ENCODE measurements around the gene SLC16A11. TPM values are rescaled to one million over a fixed set of nuclear protein-coding genes. Genes with fewer than 3 reads are reported as not detected.

Gene SLC16A11
- total RNA-seq, 2 donors from 2014 or later: 0.24 to 0.44 TPM

DNA sequence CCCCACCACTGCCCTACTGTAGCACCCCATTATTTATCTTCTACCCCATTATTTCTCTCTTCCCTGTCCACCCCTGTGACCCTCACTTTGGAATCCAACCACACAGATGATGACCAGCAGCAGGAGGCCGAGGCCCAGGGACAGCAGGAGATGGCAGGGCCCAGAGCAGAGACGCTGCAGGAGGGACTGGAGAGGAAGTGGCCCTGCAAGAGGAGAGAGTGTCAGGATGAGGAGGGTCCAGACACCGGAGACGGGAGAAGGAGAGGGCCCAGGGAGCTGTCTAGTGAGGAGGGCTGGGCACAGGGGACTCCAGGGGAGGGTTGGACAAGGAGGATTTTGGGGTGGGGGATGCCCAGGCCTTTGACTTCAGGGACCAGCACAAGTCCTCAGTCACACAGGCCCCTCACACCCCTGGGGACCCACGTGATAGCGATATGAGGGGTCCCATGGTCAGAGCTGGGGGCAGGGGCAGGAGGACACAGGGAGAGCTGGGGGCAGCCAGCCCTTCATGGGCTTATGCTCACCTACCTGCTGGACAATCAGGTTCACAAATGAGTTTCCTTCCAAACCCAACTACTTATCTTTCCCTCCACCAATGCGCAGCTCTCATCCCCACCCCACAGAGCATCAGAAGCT lies 34.1 kb upstream of the SLC16A11 start:
- Histone ChIP-seq H3K4me1 (ENCODE audit: control insufficient read depth, insufficient read depth, low read length) (no peaks in the 10 kb centered on the region), H3K27ac (ENCODE audit: low read depth, low read length) (no peak overlapping the region), H3K9ac (ENCODE audit: extremely low read depth, low read length, poor library complexity, severe bottlenecking) (no peak overlapping the region), H3K36me3 (ENCODE audit: control insufficient read depth, insufficient read depth, low read length) (no peaks in the 10 kb centered on the region), H3K27me3 (ENCODE audit: control insufficient read depth, insufficient read depth, low read length, poor library complexity, severe bottlenecking) (no peaks in the 10 kb centered on the region), H3K9me3 (ENCODE audit: control insufficient read depth, low read length) (no peaks in the 10 kb centered on the region), H3K4me3 (ENCODE audit: low read length) (no peak overlapping the region)
- no peak for DNase-seq
- Mint-ChIP-seq H3K36me3 (ENCODE audit: low read depth) (no peaks in the 10 kb centered on the region), H3K27me3 (ENCODE audit: insufficient read depth) (peaks cover 6% of the 10 kb centered on the region), H3K4me3 (no peak overlapping the region), H3K27ac (no peak overlapping the region), H3K4me1 (no peaks in the 10 kb centered on the region), H3K9me3 (peaks cover 5% of the 10 kb centered on the region)
- 91 to 92% methylated on average over 3 to 7 of the region's 7 CpGs for WGBS, 2 experiments (ENCODE audit: insufficient coverage in 1 of 2, insufficient read length in 1 of 2)
- TF ChIP-seq, protein P1, sequence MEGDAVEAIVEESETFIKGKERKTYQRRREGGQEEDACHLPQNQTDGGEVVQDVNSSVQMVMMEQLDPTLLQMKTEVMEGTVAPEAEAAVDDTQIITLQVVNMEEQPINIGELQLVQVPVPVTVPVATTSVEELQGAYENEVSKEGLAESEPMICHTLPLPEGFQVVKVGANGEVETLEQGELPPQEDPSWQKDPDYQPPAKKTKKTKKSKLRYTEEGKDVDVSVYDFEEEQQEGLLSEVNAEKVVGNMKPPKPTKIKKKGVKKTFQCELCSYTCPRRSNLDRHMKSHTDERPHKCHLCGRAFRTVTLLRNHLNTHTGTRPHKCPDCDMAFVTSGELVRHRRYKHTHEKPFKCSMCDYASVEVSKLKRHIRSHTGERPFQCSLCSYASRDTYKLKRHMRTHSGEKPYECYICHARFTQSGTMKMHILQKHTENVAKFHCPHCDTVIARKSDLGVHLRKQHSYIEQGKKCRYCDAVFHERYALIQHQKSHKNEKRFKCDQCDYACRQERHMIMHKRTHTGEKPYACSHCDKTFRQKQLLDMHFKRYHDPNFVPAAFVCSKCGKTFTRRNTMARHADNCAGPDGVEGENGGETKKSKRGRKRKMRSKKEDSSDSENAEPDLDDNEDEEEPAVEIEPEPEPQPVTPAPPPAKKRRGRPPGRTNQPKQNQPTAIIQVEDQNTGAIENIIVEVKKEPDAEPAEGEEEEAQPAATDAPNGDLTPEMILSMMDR (conservative IDR thresholded peaks at IDR 0.05): no peak

DNA sequence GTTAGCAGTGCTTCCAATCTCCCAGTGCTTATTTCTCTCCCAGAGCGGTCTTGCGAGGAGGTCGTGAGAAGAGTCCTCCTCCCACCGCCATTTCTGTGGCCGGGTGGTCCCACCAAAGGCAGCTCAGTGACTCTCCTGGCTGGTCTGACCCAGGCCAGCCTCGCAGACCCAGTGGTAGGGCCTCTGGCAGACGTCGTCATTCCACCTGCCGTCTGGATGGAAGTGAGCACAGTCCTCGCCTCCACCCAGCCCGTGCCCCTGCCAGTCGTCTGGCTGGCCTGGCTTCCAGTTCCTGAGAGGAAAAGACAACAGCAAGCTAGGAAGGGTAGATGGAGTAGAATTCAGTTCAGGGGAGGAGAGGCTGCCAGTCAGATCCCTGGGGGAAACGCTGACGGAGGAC lies 31.0 kb upstream of the SLC16A11 start:
- H3K4me3 ChIP-seq (ENCODE audit: low read length): no peak overlapping the region
- Mint-ChIP-seq H3K9me3 (no peaks in the 10 kb centered on the region), H3K4me3 (no peak overlapping the region), H3K27ac (no peak overlapping the region), H3K4me1 (no peaks in the 10 kb centered on the region), H3K27me3 (ENCODE audit: insufficient read depth) (peaks cover 15% of the 10 kb centered on the region), H3K36me3 (ENCODE audit: low read depth) (no peaks in the 10 kb centered on the region)
- no peak overlapping the region for H3K27ac ChIP-seq (ENCODE audit: low read depth, low read length)
- no peak overlapping the region for H3K9ac ChIP-seq (ENCODE audit: extremely low read depth, low read length, poor library complexity, severe bottlenecking)
- H3K4me1 ChIP-seq (ENCODE audit: control insufficient read depth, insufficient read depth, low read length): no peaks in the 10 kb centered on the region
- H3K9me3 ChIP-seq (ENCODE audit: control insufficient read depth, low read length): no peaks in the 10 kb centered on the region
- 92 to 99% methylated on average over 13 to 14 of the region's 14 CpGs for WGBS, 2 experiments (ENCODE audit: insufficient coverage in 1 of 2, insufficient read length in 1 of 2)
- no peaks in the 10 kb centered on the region for H3K36me3 ChIP-seq (ENCODE audit: control insufficient read depth, insufficient read depth, low read length)
- no peaks in the 10 kb centered on the region for H3K27me3 ChIP-seq (ENCODE audit: control insufficient read depth, insufficient read depth, low read length, poor library complexity, severe bottlenecking)
- DNase-seq: no peak
- TF ChIP-seq, protein P1 (conservative IDR thresholded peaks at IDR 0.05): no peak

DNA sequence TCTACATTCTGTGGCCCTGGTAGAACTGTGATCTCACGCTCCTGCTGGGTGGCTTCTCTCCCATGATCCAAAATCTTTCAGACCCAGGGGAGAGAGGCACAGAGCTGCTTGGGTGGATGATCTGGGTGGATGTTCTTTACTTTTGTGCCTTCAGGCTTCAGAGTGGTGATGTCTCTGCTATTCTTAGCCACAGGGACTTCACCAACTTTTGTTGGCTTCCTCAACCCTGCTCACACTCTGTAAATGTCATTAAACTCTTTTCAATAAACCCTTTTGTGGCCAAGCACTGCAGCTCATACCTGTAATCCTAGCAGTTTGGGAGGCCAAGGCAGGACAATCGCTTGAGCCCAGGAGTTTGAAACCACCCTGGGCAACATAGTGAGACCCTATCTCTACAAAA lies 28.5 kb upstream of the SLC16A11 start:
- H3K27me3 Mint-ChIP-seq (ENCODE audit: insufficient read depth): peaks cover 16% of the 10 kb centered on the region
- WGBS, 2 experiments (ENCODE audit: insufficient coverage in 1 of 2, insufficient read length in 1 of 2): 80% methylated on average over 1 to 2 of the region's 2 CpGs

More for the DNA sequence above, 28.5 kb upstream of the SLC16A11 start:
- Histone ChIP-seq H3K36me3 (ENCODE audit: control insufficient read depth, insufficient read depth, low read length) (no peaks in the 10 kb centered on the region), H3K9ac (ENCODE audit: extremely low read depth, low read length, poor library complexity, severe bottlenecking) (no peak overlapping the region), H3K9me3 (ENCODE audit: control insufficient read depth, low read length) (peaks cover 12% of the 10 kb centered on the region), H3K27me3 (ENCODE audit: control insufficient read depth, insufficient read depth, low read length, poor library complexity, severe bottlenecking) (no peaks in the 10 kb centered on the region), H3K4me3 (ENCODE audit: low read length) (no peak overlapping the region), H3K4me1 (ENCODE audit: control insufficient read depth, insufficient read depth, low read length) (no peaks in the 10 kb centered on the region), H3K27ac (ENCODE audit: low read depth, low read length) (no peak overlapping the region)
- Mint-ChIP-seq H3K4me3 (no peak overlapping the region), H3K36me3 (ENCODE audit: low read depth) (no peaks in the 10 kb centered on the region), H3K27ac (no peak overlapping the region), H3K4me1 (no peaks in the 10 kb centered on the region), H3K9me3 (peaks cover 19% of the 10 kb centered on the region)
- TF ChIP-seq, protein P1 (conservative IDR thresholded peaks at IDR 0.05): no peak
- DNase-seq: no peak
